ENCODE data around the gene MPDU1.

- TF ChIP-seq CDX4 (CRISPR knock-in tag; IDR thresholded peaks at IDR 0.05; ENCODE audit: borderline replicate concordance) = no peak
- no peak for TF ChIP-seq CTCF (IDR thresholded peaks at IDR 0.05)
- TF ChIP-seq HMGA2 (CRISPR knock-in tag; IDR thresholded peaks at IDR 0.05) = no peak
- no peak for TF ChIP-seq MLX (CRISPR knock-in tag; IDR thresholded peaks at IDR 0.05)
- TF ChIP-seq MAX (CRISPR knock-in tag; IDR thresholded peaks at IDR 0.05) = no peak
- no peak for TF ChIP-seq ATF2 (CRISPR knock-in tag; IDR thresholded peaks at IDR 0.05; ENCODE audit: borderline replicate concordance, low read depth)
Measured at GRCh38 chr17:7631398-7632380, 48.0 kb downstream of the MPDU1 start.
